ENCODE data around the gene BTBD18.

The BTBD18 gene

GRCh38 chr11:57699813-57700212, 51.8 kb downstream of the BTBD18 start:
- Histone ChIP-seq H3K27ac (no peak overlapping the region), H3K4me1 (ENCODE audit: control insufficient read depth in 1 of 2, insufficient read depth in 1 of 2, low read depth in 1 of 2, low read length in 1 of 2) (no peaks in the 10 kb centered on the region), H3K36me3 (peaks cover 86% of the 10 kb centered on the region), H3K4me3 (ENCODE audit: low read depth in 1 of 2, low read length in 1 of 2) (no peak overlapping the region), H3K27me3 (no peaks in the 10 kb centered on the region), H3K9me3 (no peaks in the 10 kb centered on the region)
- TF ChIP-seq CTCF (IDR thresholded peaks at IDR 0.05) = no peak

GRCh38 chr11:57698843-57699365, 52.7 kb downstream of the BTBD18 start:
- Histone ChIP-seq H3K4me3 (ENCODE audit: low read depth in 1 of 2, low read length in 1 of 2) (no peak overlapping the region), H3K27ac (no peak overlapping the region), H3K9me3 (no peaks in the 10 kb centered on the region), H3K4me1 (ENCODE audit: control insufficient read depth in 1 of 2, insufficient read depth in 1 of 2, low read depth in 1 of 2, low read length in 1 of 2) (no peaks in the 10 kb centered on the region), H3K36me3 (peaks cover 88% of the 10 kb centered on the region), H3K27me3 (no peaks in the 10 kb centered on the region)
- TF ChIP-seq CTCF (IDR thresholded peaks at IDR 0.05) = no peak
